Left ventricle myocardium inferior (tissue), 1 donor: ENCODE results near the gene PPOX. TPM values are rescaled to one million over a fixed set of nuclear protein-coding genes. Genes with fewer than 3 reads are reported as not detected.

Experiments used
- DNase-seq: peaks from one replicate; pipeline ENCODE4 v3.0.0-alpha.2; 2020
- H3K27ac ChIP-seq: fragments of 200-600 bp; replicated peaks from 2 replicates; pipeline ENCODE4 v1.8.0; 2021
- H3K27me3 ChIP-seq: fragments of 200-600 bp; 2 replicates; pipeline ENCODE4 v1.8.0; 2021; ENCODE audit warnings: low read depth
- H3K36me3 ChIP-seq: fragments of 200-600 bp; 2 replicates; pipeline ENCODE4 v1.8.0; 2021
- H3K4me1 ChIP-seq: fragments of 200-600 bp; 2 replicates; pipeline ENCODE4 v1.8.0; 2021
- H3K4me3 ChIP-seq: fragments of 200-600 bp; 2 replicates; pipeline ENCODE4 v1.8.0; 2021; ENCODE audit warnings: mild to moderate bottlenecking, moderate library complexity
- H3K9me3 ChIP-seq: fragments of 200-600 bp; replicated peaks from 2 replicates; pipeline ENCODE4 v1.8.0; 2021
- CTCF ChIP-seq: fragments of 200-600 bp; IDR thresholded peaks from 2 replicates; pipeline ENCODE4 v1.8.0; 2021; ENCODE audit warnings: antibody characterized with exemption, mild to moderate bottlenecking, borderline replicate concordance
- intact Hi-C: fragments of 100-400 bp; cut with micrococcal nuclease; formaldehyde crosslinking; loops from one replicate; pipeline ENCODE4 v1.11.0; 2022
- total RNA-seq: library from RNA; stranded (reverse); fragmentation: NEBNext Ultra II Directional; extraction: Animal tissue kit (Norgen Biotek cat#: 25700); gene quantifications from one replicate; pipeline ENCODE4 v1.2.1, GENCODE V29; 2021
- donor health status: DM: no; HTN: yes; CAD: no; lungs with severe emphysema.

PPOX gene
- total RNA-seq, 1 donor from 2014 or later = 15.2 TPM

- Histone ChIP-seq H3K9me3 (no peaks in the 10 kb centered on the region), H3K27ac (peak overlapping the region; percentile 80), H3K27me3 (no peaks in the 10 kb centered on the region), H3K4me1 (peaks cover 48% of the 10 kb centered on the region), H3K36me3 (no peaks in the 10 kb centered on the region), H3K4me3 (no peak overlapping the region)
- intact Hi-C loops = no loop called here
- DNase-seq = peak; percentile 78
- no peak for TF ChIP-seq CTCF
These were observed 19.1 kb downstream of the PPOX start for GRCh38 chr1:161185282-161185682.

- no peak overlapping the region for H3K4me3 ChIP-seq
- intact Hi-C loops = no loop called here
- DNase-seq = no peak
- no peaks in the 10 kb centered on the region for H3K9me3 ChIP-seq
- H3K36me3 ChIP-seq = peaks cover 3% of the 10 kb centered on the region
- H3K27ac ChIP-seq = peak overlapping the region; percentile 80
- peaks cover 48% of the 10 kb centered on the region for H3K4me1 ChIP-seq
- H3K27me3 ChIP-seq = no peaks in the 10 kb centered on the region
- no peak for TF ChIP-seq CTCF
These were observed 19.6 kb downstream of the PPOX start for GRCh38 chr1:161185732-161186311.

- no peaks in the 10 kb centered on the region for H3K27me3 ChIP-seq
- no peaks in the 10 kb centered on the region for H3K9me3 ChIP-seq
- H3K36me3 ChIP-seq = peaks cover 16% of the 10 kb centered on the region
- intact Hi-C loops = no loop called here
- H3K4me1 ChIP-seq = peaks cover 50% of the 10 kb centered on the region
- no peak overlapping the region for H3K4me3 ChIP-seq
- no peak for DNase-seq
- no peak overlapping the region for H3K27ac ChIP-seq
- TF ChIP-seq CTCF = no peak
These were observed 21.1 kb downstream of the PPOX start for GRCh38 chr1:161187311-161187710.

GRCh38 chr1:161188381-161188780 is 22.2 kb downstream of the PPOX start:
- H3K36me3 ChIP-seq = peaks cover 16% of the 10 kb centered on the region
- H3K27ac ChIP-seq = no peak overlapping the region
- DNase-seq = no peak
- H3K9me3 ChIP-seq = no peaks in the 10 kb centered on the region
- H3K27me3 ChIP-seq = no peaks in the 10 kb centered on the region
- no peak for TF ChIP-seq CTCF
- peaks cover 58% of the 10 kb centered on the region for H3K4me1 ChIP-seq
- H3K4me3 ChIP-seq = no peak overlapping the region
- intact Hi-C loops = no loop called here

GRCh38 chr1:161189036-161189435 is 22.8 kb downstream of the PPOX start:
- Histone ChIP-seq H3K4me1 (peaks cover 60% of the 10 kb centered on the region), H3K27me3 (no peaks in the 10 kb centered on the region), H3K9me3 (no peaks in the 10 kb centered on the region), H3K36me3 (peaks cover 20% of the 10 kb centered on the region), H3K4me3 (no peak overlapping the region), H3K27ac (no peak overlapping the region)
- intact Hi-C loops = no loop called here
- no peak for TF ChIP-seq CTCF
- no peak for DNase-seq
